CD4-positive, alpha-beta T cell treated with Interleukin-15 for 4 hours (primary cell): Measurements from ENCODE around the gene ABCA1.
"Not testable (repeated sequence)": the region's sequence is repeated elsewhere in the genome, so short reads cannot be mapped to it uniquely, and the experiment has no call there.

Experiments
- DNase-seq: peaks from one replicate; pipeline ENCODE4 v3.0.0-alpha.2; 2020; ENCODE audit warnings: low spot score

The ABCA1 gene

GRCh38 chr9:104950838-104951237 is 22.9 kb upstream of the ABCA1 start:
- DNase-seq = no peak

DNA sequence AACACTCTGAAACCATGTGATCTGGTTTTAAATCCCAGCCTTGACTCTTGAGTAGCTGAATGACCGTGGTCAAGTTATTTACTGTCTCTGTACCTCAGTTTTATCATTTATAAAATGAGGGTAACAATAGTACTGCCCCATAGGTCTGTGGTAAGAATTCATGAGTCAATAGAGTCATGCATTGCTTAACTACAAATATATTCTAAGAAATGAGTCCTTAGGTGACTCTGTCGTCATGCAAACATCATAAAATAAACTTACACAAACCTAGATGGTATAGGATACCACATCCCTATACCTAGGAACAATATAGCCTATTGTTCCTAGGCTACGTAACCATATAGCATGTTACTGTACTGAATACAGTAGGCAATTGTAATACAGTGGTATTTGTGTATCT is 20.3 kb upstream of the ABCA1 start:
- DNase-seq = no peak

DNA sequence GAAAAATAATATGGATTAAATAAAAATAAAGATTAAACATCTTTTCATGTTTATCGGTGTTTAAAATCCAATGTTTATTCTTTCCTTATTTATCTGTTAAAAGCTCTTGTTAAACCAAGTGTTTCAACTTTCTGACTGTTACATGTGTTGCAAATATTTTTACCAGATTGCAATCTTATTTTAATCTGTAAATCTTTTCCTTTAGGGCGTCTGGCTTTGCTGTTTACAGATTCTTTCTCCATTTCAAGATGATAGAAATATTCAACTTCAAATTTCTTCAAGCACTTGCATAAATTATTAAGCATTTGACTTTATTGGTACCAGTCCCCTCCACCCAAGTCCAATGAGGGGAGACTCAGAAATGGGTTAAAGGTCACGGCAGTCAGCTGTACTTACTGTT is 16.9 kb upstream of the ABCA1 start:
- DNase-seq = no peak

DNA sequence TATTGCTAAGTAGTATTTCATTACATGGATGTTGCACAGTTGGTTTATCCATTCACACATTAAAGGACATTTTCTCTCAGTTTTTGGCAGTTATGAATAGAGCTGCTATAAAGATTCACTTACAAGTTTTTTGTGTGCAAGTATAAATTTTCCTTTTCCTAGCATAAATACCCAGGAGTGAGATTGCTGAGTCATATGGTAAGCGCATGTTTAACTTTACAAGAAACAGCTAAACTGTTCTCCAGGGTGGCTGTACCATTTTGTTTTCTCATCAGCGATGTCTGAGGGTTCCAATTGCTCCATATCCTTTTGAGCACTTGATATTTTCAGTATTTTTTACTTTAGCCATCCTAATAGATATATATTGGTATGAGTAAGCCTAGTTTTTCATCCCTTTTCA is 16.4 kb upstream of the ABCA1 start:
- no peak for DNase-seq

GRCh38 chr9:104941597-104941996 is 13.6 kb upstream of the ABCA1 start:
- DNase-seq = no peak

GRCh38 chr9:104936291-104936690 is 8.3 kb upstream of the ABCA1 start:
- DNase-seq = no peak

DNA sequence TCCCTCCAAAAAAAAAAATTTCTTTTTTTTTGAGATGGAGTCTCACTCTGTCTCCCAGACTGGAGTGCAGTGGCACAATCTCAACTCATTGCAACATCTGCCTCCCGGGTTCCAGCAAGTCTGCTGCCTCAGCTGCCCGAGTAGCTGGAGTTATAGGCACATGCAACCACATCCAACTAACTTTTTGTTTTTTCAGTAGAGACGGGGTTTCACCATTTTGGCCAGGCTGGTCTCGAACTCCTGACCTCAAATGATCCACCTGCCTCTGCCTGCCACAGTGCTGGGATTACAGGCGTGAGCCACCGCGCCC is 7.5 kb upstream of the ABCA1 start:
- not testable (repeated sequence) for DNase-seq

DNA sequence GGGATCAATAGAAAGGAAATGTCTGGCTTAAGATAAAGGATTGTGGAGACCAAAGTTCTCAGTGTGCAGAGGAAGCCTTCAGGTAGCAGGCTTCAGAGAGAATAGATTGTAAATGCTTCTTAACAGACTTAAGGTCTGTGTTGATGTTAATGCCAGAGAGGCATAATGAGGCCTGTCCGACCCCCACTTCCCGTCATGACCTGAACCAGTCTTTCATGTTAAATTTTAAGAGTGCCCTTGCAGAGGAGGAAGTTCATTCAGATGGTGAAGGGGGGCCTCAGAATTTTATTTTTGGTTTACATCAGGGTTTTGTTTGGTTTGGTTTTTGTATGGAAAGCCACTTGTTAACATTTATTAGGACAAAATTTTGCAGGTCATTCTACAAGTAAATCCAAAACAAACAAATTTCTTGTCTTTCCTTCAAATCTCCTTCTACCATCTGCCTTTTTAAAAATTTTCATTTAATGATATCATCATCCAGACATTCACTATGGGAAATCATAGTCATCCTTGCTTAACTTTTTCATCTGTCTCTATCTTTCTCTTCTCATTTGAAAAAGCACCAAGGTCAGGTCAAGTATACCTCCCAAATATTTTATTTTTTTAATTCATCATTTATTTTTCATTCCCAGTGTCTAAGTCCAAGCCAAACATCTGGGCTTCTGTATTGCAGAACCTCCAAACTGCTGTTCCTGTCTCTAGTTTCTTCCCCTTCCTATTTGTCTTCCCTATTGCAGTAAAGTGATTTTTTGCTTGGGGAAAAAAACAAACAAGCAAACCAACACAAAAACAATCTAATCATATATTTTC is 6.9 kb upstream of the ABCA1 start:
- no peak for DNase-seq

DNA sequence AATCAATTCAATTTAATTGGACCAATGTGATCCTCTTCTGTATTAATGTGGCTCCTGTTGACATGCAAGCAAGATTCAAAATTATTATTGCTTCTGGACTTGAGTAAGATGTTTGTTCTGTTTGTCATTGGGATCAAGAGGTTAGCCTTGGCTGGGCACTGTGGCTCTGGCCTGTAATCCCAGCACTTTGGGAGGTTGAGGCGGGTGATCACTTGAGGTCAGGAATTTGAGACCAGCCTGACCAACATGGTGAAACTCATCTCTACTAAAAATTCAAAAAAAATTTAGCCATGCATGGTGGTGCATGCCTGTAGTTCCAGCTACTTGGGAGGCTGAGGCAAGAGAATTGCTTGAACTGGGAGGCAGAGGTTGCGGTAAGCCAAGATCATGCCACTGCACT is 5.1 kb upstream of the ABCA1 start:
- not testable (repeated sequence) for DNase-seq

GRCh38 chr9:104931256-104931655 is 3.3 kb upstream of the ABCA1 start:
- DNase-seq = no peak

- DNase-seq = no peak
Observed at GRCh38 chr9:104927216-104927911, 591 bp downstream of the ABCA1 start.

- DNase-seq = no peak
Observed at GRCh38 chr9:104923740-104924139, 4.2 kb downstream of the ABCA1 start.

- no peak for DNase-seq
Observed at GRCh38 chr9:104923289-104923688, 4.7 kb downstream of the ABCA1 start.

DNA sequence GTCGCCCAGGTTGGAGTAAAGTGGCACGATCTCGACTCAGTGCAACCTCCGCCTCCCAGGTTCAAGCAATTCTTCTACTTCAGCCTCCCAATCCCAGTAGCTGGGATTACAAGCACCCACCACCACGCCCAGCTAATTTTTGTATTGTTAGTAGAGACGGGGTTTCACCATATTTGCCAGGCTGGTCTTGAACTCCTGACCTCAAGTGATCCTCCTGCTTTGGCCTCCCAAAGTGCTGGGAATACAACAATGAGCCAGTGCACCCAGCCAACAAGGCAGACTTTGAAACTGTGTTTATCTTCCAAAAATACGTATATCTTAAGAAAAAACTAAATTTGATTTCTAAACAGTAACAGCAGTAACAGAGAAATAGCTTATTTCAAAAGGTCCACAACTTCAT is 5.2 kb downstream of the ABCA1 start:
- not testable (repeated sequence) for DNase-seq

DNA sequence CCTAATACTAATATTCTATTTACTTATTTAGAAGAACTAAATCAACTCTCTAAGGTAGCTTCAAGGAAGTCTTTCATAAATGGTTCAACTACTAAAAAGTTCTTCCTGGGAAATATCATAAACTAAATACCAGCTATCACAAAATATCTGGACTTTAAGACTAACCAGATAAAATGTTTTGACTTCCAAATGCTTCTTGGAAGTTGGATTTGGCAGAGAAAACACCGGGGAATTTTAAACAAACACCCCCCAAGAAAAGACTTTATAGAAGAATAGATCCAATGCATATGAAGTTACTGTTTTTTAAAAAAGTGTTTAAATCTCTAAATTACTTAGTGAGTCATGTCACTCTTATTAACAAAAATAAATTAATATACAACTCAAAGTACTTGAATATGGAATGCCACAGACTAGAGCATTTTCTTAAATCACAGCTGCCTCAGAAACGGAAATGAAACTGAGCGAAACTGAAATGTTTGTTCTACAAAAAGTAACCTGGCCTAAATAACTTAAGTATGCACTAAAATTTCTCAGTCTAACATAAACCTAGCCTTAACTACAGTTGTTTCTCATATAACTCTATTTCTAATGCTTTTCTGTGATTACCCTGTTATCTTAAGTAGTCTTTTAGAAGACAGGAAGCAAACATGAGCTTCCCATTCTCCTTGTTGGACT is 6.8 kb downstream of the ABCA1 start:
- no peak for DNase-seq

DNA sequence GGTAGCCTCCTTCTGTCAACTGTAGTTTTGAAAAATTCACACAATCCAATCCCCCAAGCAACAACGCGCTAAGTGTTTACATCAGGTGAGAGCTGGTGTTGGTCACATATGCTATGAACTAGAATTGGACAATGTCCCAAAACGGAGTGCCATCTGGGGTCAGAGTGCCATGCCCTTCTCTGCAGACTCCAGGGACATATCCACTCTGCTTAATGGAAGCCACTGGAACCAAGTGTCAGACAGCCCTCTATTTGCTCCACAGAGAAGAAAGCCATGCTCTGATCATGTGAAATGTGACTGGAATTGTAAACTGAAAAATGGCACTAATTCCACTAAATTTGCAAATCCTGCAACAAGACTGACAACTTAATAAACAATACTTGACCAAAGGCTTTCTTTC is 12.2 kb downstream of the ABCA1 start:
- DNase-seq = no peak

DNA sequence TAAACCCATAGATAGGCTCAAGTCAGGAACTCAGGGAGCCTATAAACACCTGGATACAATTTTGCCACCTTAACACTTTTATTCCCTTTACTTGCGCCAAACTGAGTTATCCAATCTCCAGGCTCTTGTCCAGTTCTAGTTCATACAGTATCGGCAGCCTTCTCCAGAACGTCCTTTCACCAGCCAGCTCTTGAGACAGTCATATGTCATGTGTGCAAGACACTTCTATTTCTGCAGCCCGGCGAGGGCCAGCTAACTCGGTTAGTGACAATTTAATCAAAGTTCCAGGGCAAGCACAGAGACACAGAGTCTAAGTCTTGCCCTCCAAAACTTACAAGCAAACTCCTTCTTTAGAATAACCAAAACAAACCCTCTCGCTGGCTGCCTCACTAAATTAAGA is 12.9 kb downstream of the ABCA1 start:
- DNase-seq = no peak

- no peak for DNase-seq
Observed at GRCh38 chr9:104914466-104914865, 13.5 kb downstream of the ABCA1 start.

GRCh38 chr9:104912606-104913005 is 15.3 kb downstream of the ABCA1 start:
- no peak for DNase-seq

- DNase-seq = no peak
Observed at GRCh38 chr9:104911032-104911607, 16.8 kb downstream of the ABCA1 start.

DNA sequence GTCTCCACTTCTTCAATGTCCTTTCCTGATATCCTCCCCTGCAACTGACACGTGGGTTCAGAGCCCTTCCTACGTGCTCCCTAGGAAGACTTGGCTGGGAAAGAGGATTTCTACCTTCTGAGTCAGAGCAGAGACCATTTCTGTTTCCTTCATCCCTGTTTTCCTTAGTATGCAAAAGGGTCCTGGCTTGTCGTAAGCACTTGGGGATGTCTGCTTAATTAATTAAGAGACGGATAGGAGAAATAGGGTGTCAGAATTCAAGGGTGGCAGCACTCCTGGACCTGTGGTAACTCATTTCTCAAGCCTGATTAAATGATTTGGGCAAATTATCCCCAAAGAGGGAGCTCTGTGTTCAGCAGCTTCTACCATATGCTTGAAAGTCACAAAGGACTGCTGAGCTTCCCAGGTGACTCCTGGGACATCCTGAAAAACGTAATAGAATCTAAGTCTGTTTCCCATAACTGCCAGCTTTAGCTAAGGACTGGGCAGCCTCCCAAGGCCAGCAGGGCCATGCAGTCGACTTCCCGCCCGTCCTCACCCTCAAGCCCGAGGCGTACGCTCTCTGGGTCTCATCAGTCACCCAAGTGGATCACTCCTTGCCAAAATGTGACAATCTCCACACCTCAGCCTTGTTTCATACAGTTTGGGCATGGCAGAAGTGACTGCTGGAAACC is 20.5 kb downstream of the ABCA1 start:
- DNase-seq = no peak
